C4-2B (cell line): Measurements from ENCODE around the gene EID2.

Experiments
- CTCF ChIP-seq: fragments of 450-650 bp; conservative IDR thresholded peaks from 2 replicates; pipeline ENCODE4 v1.5.1; 2017; ENCODE audit warnings: mild to moderate bottlenecking
- ZFX ChIP-seq: fragments of 450-650 bp; IDR thresholded peaks from 2 replicates; pipeline ENCODE4 v1.6.1; 2017

- no peak for TF ChIP-seq CTCF
- TF ChIP-seq ZFX = no peak
These were observed 38.6 kb downstream of the EID2 start for GRCh38 chr19:39501340-39501739.
